ENCODE results near the gene NACA. TPM values are rescaled to one million over a fixed set of nuclear protein-coding genes. Genes with fewer than 3 reads are reported as not detected.

The NACA gene
- total RNA-seq, 1 donor from 2014 or later = 1,026 TPM

DNA sequence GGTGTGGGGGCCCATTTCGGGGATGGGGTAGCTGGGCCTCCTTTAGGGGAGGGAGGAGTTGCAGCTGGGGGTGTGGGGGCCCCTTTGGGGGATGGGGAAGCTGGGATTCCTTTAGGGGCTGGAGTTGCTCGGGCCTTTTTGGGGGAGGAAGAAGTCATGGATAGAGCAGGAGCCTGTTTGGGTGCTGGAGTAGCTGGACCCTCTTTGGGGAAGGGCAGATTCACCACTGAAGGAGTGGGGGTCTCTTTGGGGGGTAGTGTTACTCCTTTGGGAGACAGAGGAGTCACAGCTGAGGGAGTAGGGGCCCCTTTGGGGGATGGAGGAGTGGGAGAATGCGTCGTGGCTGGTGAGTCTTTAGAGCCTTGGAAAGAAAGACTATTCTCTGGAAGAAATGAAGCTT is 6.5 kb downstream of the NACA start:
- peaks cover 63% of the 10 kb centered on the region for H3K4me1 Mint-ChIP-seq
- TF ChIP-seq, protein P1, sequence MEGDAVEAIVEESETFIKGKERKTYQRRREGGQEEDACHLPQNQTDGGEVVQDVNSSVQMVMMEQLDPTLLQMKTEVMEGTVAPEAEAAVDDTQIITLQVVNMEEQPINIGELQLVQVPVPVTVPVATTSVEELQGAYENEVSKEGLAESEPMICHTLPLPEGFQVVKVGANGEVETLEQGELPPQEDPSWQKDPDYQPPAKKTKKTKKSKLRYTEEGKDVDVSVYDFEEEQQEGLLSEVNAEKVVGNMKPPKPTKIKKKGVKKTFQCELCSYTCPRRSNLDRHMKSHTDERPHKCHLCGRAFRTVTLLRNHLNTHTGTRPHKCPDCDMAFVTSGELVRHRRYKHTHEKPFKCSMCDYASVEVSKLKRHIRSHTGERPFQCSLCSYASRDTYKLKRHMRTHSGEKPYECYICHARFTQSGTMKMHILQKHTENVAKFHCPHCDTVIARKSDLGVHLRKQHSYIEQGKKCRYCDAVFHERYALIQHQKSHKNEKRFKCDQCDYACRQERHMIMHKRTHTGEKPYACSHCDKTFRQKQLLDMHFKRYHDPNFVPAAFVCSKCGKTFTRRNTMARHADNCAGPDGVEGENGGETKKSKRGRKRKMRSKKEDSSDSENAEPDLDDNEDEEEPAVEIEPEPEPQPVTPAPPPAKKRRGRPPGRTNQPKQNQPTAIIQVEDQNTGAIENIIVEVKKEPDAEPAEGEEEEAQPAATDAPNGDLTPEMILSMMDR (conservative IDR thresholded peaks at IDR 0.05) = no peak
- no peaks in the 10 kb centered on the region for H3K27me3 Mint-ChIP-seq (ENCODE audit: low read depth)
- H3K9me3 Mint-ChIP-seq = no peaks in the 10 kb centered on the region
- H3K27ac Mint-ChIP-seq (ENCODE audit: unreplicated experiment) = no peak overlapping the region
- DNase-seq (ENCODE audit: low read depth, low spot score) = no peak
- H3K4me3 Mint-ChIP-seq = peak overlapping the region; percentile 98
- peaks cover 50% of the 10 kb centered on the region for H3K36me3 Mint-ChIP-seq (ENCODE audit: low read depth)

DNA sequence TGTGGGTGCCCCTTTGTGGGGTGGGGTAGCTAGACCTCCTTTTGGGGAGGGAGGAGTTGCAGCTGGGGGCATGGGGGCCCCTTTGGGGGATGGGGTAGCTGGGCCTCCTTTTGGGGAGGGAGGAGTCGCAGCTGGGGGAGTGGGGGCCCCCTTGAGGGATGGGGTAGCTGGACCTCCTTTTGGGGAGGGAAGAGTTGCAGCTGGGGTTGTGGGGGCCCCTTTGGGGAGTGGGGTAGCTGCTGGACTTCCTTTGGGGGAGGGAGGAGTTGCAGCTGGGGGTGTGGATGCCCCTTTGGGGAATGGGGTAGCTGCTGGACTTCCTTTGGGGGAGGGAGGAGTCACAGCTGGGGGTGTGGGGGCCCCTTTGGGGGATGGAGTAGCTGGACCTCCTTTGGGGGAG is 7.0 kb downstream of the NACA start:
- Mint-ChIP-seq H3K9me3 (no peaks in the 10 kb centered on the region), H3K27ac (ENCODE audit: unreplicated experiment) (no peak overlapping the region), H3K4me1 (peaks cover 58% of the 10 kb centered on the region), H3K27me3 (ENCODE audit: low read depth) (no peaks in the 10 kb centered on the region), H3K36me3 (ENCODE audit: low read depth) (peaks cover 54% of the 10 kb centered on the region), H3K4me3 (no peak overlapping the region)
- no peak for DNase-seq (ENCODE audit: low read depth, low spot score)
- TF ChIP-seq, protein P1 (conservative IDR thresholded peaks at IDR 0.05) = no peak

DNA sequence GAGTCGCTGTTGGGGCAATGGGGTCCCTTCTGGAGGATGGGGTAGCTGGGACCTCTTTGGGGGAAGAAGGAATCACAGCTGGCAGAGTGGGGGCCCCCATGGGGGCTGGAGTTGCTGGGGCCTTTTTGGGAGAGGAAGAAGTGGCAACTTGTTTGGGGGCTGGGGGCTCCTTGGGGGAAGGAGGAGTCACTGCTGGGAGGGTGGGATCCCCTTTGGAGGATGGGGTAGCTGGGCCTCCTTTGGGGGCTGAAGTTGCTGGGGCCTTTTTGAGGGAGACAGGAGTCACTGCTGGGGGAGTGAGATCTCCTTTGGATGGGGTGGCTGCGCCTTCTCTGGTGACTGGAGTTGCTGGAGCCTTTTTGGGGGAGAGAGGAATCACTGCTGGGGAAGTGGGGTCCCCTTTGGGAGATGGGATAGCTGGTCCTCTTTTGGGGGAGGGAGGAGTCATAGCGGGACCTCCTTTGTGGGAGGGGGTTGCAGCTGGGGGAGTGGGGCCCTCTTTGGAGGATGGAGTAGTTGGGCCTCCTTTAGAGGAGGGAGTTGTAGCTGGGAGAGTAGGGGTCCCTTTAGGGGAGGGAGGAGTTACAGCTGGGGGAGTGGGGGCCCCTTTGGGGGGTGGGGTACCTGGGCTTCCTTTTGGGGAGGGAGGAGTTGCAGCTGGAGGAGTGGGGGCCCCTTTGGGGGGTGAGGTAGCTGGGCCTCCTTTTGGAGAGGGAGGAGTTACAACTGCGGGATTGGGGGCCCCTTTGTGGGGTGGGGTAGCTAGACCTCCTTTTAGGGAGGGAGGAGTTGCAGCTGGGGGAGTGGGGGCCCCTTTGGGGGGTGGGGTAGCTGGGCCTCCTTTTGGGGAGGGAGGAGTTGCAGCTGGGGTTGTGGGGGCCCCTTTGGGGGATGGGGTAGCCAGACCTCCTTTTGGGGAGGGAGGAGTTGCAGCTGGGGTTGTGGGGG is 7.9 kb downstream of the NACA start:
- H3K9me3 Mint-ChIP-seq = no peaks in the 10 kb centered on the region
- H3K36me3 Mint-ChIP-seq (ENCODE audit: low read depth) = peaks cover 58% of the 10 kb centered on the region
- H3K4me3 Mint-ChIP-seq = no peak overlapping the region
- peaks cover 48% of the 10 kb centered on the region for H3K4me1 Mint-ChIP-seq
- DNase-seq (ENCODE audit: low read depth, low spot score) = no peak
- TF ChIP-seq, protein P1 (conservative IDR thresholded peaks at IDR 0.05) = no peak
- H3K27ac Mint-ChIP-seq (ENCODE audit: unreplicated experiment) = no peak overlapping the region
- H3K27me3 Mint-ChIP-seq (ENCODE audit: low read depth) = no peaks in the 10 kb centered on the region

DNA sequence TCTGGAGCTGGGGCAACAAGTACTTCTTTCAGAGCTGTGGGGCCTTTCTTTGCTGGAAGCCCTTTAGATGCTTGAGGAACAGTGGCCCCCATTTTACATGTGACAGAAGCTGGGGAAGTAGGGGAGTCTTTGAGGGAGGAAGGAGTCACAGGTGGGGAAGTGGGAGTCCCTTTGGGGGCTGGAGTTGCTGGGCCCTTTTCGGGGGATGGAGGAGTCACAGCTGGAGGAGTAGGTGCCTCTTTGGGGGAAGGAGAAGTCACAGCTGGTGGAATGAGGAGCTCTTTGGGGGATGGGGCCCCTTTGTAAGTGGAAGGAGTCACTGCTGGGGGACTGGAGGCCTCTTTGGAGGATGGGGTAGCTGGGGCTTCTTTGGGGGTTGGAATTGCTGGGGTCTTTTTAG is 8.6 kb downstream of the NACA start:
- Mint-ChIP-seq H3K9me3 (no peaks in the 10 kb centered on the region), H3K27ac (ENCODE audit: unreplicated experiment) (peak overlapping the region; percentile 73), H3K4me1 (peaks cover 41% of the 10 kb centered on the region), H3K27me3 (ENCODE audit: low read depth) (no peaks in the 10 kb centered on the region), H3K4me3 (peak overlapping the region; percentile 35), H3K36me3 (ENCODE audit: low read depth) (peaks cover 57% of the 10 kb centered on the region)
- TF ChIP-seq, protein P1 (conservative IDR thresholded peaks at IDR 0.05) = no peak
- DNase-seq (ENCODE audit: low read depth, low spot score) = no peak

DNA sequence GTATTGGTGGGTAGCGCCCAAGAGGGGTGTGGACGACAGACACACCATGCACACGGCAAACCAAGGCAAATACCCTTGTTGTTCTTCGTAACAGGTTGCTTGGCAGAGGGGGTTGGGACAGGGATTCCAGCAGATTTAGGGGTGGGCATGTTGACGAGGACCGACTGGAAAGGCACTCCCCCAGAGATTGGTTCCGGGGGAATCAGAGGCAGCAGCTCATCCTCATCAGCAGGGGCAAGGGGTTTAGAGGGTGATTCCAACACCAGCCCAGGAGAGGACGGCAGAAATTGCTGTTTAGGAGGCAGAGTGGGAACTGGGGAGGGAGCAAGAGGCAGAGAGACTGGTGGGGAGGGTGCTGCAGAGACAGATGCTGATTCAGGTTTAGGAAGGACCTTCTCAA is 9.3 kb downstream of the NACA start:
- DNase-seq (ENCODE audit: low read depth, low spot score) = no peak
- no peaks in the 10 kb centered on the region for H3K27me3 Mint-ChIP-seq (ENCODE audit: low read depth)
- H3K27ac Mint-ChIP-seq (ENCODE audit: unreplicated experiment) = peak overlapping the region; percentile 63
- H3K9me3 Mint-ChIP-seq = no peaks in the 10 kb centered on the region
- peaks cover 55% of the 10 kb centered on the region for H3K36me3 Mint-ChIP-seq (ENCODE audit: low read depth)
- TF ChIP-seq, protein P1 (conservative IDR thresholded peaks at IDR 0.05) = no peak
- peak overlapping the region; percentile 35 for H3K4me3 Mint-ChIP-seq
- peaks cover 39% of the 10 kb centered on the region for H3K4me1 Mint-ChIP-seq

All from neural crest cell (in vitro differentiated cells).